ENCODE measurements around the gene PRKCQ. TPM values are rescaled to one million over a fixed set of nuclear protein-coding genes. Genes with fewer than 3 reads are reported as not detected.

Gene PRKCQ
- total RNA-seq, 3 donors from 2014 or later = 0.64 to 1.8 (median 0.98) TPM

DNA sequence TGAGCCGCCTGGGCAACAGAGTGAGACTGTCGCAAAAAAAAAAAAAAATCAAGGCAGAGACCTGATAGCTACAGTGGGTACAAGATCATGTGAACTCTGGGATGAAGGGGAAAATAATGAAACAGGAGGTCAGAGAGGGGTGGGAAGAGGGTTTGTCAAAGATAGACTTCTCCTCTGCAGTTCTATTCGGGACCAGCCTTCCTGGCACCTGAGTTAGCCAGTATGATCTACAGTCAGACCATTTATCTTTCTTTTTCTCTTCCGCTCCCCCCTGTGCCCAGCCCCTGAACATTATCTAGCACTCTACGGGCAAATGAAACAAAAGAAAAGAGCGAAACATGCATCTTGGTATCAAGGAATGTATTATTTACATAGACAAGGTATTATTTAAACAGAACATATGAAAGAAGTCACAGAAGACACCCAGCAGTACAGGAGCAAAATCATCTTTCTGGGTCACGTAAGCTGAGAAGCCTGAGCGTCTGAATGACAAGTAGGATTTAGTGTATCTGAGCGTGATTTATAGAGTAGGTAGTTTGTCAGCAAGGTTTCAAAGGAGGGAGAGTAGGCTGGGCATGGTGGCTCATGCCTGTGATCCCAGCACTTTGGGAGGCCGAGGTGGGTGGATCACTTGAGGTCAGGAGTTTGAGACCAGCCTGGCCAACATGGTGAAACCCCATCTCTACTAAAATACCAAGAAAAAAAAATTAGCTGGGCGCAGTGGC, 109.0 kb downstream of the PRKCQ start:
- Histone ChIP-seq H3K36me3 (no peaks in the 10 kb centered on the region), H3K4me1 (no peaks in the 10 kb centered on the region), H3K27ac (no peak overlapping the region), H3K27me3 (no peaks in the 10 kb centered on the region), H3K4me3 (no peak overlapping the region), H3K9me3 (no peaks in the 10 kb centered on the region)
- TF ChIP-seq POLR2A (IDR thresholded peaks at IDR 0.05) (no peak), POLR2AphosphoS5 (IDR thresholded peaks at IDR 0.05) (no peak)
- TF ChIP-seq, protein P1, sequence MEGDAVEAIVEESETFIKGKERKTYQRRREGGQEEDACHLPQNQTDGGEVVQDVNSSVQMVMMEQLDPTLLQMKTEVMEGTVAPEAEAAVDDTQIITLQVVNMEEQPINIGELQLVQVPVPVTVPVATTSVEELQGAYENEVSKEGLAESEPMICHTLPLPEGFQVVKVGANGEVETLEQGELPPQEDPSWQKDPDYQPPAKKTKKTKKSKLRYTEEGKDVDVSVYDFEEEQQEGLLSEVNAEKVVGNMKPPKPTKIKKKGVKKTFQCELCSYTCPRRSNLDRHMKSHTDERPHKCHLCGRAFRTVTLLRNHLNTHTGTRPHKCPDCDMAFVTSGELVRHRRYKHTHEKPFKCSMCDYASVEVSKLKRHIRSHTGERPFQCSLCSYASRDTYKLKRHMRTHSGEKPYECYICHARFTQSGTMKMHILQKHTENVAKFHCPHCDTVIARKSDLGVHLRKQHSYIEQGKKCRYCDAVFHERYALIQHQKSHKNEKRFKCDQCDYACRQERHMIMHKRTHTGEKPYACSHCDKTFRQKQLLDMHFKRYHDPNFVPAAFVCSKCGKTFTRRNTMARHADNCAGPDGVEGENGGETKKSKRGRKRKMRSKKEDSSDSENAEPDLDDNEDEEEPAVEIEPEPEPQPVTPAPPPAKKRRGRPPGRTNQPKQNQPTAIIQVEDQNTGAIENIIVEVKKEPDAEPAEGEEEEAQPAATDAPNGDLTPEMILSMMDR (IDR thresholded peaks at IDR 0.05) = no peak
- intact Hi-C loops (cut with DNase I; ENCODE audit: low total_unique reads) = no loop called here
- DNase-seq (ENCODE audit: low spot score in 2 of 2) = no peak

DNA sequence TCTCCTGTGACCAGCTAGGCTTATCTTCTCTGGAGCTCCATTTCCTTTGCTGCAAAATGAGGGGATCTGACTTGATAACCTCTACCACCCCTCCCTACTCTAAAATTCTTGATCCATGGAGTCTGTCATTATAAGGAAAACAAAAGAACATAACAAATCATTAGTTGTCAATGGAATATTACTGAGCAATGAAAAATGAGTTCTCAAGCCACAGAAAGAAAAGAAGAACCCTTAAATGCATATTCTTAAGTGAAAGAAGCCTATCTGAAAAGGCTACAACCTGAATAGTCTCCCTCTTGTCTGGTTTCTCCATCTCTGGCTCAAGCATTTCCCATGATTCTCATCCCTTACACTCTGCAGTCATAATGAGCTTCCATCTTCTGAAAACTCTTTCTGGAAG, 110.4 kb downstream of the PRKCQ start:
- intact Hi-C loops (cut with DNase I; ENCODE audit: low total_unique reads) = no loop called here
- H3K27ac ChIP-seq = no peak overlapping the region

DNA sequence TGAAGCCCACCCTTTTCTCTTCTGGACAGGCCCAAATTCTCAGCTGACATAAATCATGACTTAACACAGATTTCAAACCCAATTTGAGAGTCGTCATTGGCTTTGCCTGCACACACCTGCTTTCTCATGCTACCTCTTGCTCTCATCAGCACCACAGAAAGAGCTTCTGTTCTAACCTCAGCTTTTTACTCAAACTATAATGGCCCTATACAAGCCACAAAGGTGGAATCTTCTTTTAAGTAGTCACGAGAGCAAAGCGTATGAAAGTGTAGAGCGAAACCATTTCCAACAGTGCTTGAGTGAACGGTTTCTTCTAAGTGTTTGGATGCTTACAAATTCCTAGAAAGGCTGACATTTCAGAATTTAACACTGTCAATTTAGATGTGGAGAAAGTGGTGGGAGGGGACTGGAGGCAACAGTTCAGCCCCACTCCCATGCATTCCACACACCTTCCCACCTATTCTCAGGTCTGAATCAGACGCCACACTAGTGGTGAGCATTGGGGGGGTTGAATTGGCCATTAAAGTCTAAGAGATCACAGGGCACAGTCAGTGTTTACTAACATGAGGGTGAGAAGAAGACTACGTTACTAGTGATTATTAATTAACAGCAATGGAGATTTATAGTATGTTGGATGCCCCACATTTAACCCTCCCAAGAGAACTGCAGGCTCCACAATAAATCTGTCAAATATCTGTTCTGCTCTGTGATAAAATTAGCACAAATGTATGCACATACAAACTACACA, 114.0 kb downstream of the PRKCQ start:
- DNase-seq (ENCODE audit: low spot score in 2 of 2) = no peak
- Histone ChIP-seq H3K27ac (no peak overlapping the region), H3K27me3 (no peaks in the 10 kb centered on the region), H3K4me3 (no peak overlapping the region), H3K4me1 (no peaks in the 10 kb centered on the region), H3K9me3 (no peaks in the 10 kb centered on the region), H3K36me3 (no peaks in the 10 kb centered on the region)
- intact Hi-C loops (cut with DNase I; ENCODE audit: low total_unique reads) = no loop called here
- TF ChIP-seq, protein P1 (IDR thresholded peaks at IDR 0.05) = no peak
- TF ChIP-seq POLR2AphosphoS5 (IDR thresholded peaks at IDR 0.05) = no peak
- no peak for TF ChIP-seq POLR2A (IDR thresholded peaks at IDR 0.05)

More for the DNA sequence above, 110.4 kb downstream of the PRKCQ start:
- TF ChIP-seq POLR2AphosphoS5 (IDR thresholded peaks at IDR 0.05) (no peak), POLR2A (IDR thresholded peaks at IDR 0.05) (no peak)
- TF ChIP-seq, protein P1 (IDR thresholded peaks at IDR 0.05) = no peak
- DNase-seq (ENCODE audit: low spot score in 2 of 2) = no peak
- H3K9me3 ChIP-seq = no peaks in the 10 kb centered on the region
- H3K27me3 ChIP-seq = no peaks in the 10 kb centered on the region
- H3K36me3 ChIP-seq = no peaks in the 10 kb centered on the region
- no peaks in the 10 kb centered on the region for H3K4me1 ChIP-seq
- no peak overlapping the region for H3K4me3 ChIP-seq

DNA sequence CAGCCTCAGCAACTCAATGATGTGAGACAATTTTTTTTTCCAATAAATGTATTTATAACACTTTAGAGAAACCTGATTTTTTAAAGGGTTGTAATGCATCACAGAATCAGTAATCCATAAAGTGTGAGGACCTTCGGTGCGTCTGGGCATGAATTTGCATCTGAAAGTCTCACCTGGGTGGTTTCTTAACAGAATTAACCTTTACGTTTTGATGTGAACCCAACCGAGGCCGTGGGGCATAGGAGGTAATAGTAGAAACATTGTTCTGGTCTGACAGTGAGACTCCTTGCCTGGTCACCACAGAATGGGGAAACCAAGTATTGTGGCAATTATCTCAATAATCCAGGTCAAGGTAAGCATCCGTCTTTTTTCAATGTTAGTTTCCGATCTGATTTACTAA, 114.6 kb downstream of the PRKCQ start:
- no peaks in the 10 kb centered on the region for H3K9me3 ChIP-seq
- H3K36me3 ChIP-seq = no peaks in the 10 kb centered on the region
- TF ChIP-seq, protein P1 (IDR thresholded peaks at IDR 0.05) = no peak
- no peak for TF ChIP-seq POLR2A (IDR thresholded peaks at IDR 0.05)
- no peak for TF ChIP-seq POLR2AphosphoS5 (IDR thresholded peaks at IDR 0.05)
- H3K27me3 ChIP-seq = no peaks in the 10 kb centered on the region
- no peaks in the 10 kb centered on the region for H3K4me1 ChIP-seq
- intact Hi-C loops (cut with DNase I; ENCODE audit: low total_unique reads) = no loop called here
- no peak for DNase-seq (ENCODE audit: low spot score in 2 of 2)
- no peak overlapping the region for H3K4me3 ChIP-seq
- no peak overlapping the region for H3K27ac ChIP-seq

DNA sequence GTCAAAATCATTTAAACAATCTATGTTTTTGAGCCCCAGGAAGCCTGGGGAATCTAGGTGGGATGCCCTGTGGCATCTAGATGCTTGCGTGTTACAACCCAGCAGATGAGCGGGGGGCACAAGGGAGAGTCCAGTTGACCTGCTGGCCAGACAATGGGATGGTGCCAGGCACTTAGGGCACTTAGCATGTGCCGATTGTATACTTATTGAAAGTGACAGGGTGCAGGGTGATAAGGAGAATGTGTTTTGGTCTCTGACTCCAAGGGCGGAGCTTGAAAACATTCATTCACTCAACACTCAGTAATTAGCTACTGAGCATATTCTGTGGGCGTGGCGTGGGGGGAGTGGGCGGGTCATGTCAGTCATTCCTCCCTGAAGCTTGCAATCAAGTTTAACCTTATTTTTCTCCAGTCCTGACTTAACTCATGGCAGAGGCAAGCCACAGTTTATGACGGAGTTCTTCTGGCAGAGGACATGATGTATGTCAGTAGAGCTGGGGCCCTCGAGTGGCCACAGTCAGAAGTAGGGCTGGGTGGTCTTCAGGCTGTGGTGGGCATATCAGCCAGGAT, 115.1 kb downstream of the PRKCQ start:
- Histone ChIP-seq H3K9me3 (no peaks in the 10 kb centered on the region), H3K27me3 (no peaks in the 10 kb centered on the region), H3K36me3 (no peaks in the 10 kb centered on the region), H3K4me3 (no peak overlapping the region), H3K27ac (no peak overlapping the region), H3K4me1 (no peaks in the 10 kb centered on the region)
- TF ChIP-seq POLR2AphosphoS5 (IDR thresholded peaks at IDR 0.05) (no peak), POLR2A (IDR thresholded peaks at IDR 0.05) (no peak)
- TF ChIP-seq, protein P1 (IDR thresholded peaks at IDR 0.05) = no peak
- intact Hi-C loops (cut with DNase I; ENCODE audit: low total_unique reads) = no loop called here
- no peak for DNase-seq (ENCODE audit: low spot score in 2 of 2)

Measured in breast epithelium (tissue), 4 donors.